Measurements from ENCODE around the gene GBGT1. TPM values are rescaled to one million over a fixed set of nuclear protein-coding genes. Genes with fewer than 3 reads are reported as not detected.

Gene GBGT1
- total RNA-seq, 1 experiment from 2014 or later: 16.5 TPM

DNA sequence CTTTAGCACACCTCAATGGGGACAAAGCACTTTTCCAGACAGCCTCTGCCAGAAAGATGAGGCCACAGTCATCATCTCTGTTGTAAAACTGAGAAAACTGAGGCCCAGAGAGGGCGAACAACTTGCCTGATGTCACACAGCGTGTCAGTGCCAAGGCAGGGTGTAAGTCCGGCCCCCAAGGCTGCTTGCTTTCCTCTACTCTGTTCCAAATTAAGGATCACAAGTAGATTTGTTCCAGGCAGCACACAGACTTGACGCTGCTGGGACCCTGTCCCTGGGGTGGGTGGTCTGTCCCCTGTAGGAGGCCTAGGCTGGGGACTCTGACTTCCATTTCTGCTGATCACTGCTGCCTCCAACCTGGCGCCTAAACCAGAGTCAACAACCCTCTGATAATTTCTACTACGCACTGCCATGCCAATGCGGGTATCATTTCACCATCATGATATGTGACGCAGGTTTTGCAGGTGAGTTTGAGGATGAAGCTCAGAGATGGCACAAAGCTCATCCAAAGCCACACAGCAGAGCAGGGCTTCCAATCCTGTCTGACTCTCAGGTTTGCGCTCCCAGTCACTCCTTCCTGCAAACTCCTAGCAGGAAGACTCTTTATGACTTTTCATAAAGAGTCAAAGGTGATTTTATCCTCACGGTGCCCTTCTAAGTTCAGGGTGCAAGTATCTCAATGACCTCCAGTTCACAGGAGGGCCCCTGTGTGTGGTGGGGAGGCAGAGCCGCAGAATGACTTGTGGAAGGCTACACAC is 29.1 kb downstream of the GBGT1 start:
- CTCF ChIA-PET: interaction anchor here (0.9 to 2.5 kb wide), 9 partner anchors 9 to 207 kb away, joined by 3 to 57 read pairs (median 6); partner anchors contain the start of gene GTF3C5
- no peak overlapping the region for H3K27ac Mint-ChIP-seq
- no peak for ATAC-seq
- H3K36me3 Mint-ChIP-seq: no peaks in the 10 kb centered on the region
- POLR2A ChIA-PET: no interaction called here
- peaks cover 7% of the 10 kb centered on the region; the same call in 1 of the 2 replicates for H3K4me1 Mint-ChIP-seq
- no peaks in the 10 kb centered on the region for H3K9me3 Mint-ChIP-seq
- TF ChIP-seq ZNF121 (CRISPR knock-in tag; IDR thresholded peaks at IDR 0.05): no peak
- TF ChIP-seq, protein P1, sequence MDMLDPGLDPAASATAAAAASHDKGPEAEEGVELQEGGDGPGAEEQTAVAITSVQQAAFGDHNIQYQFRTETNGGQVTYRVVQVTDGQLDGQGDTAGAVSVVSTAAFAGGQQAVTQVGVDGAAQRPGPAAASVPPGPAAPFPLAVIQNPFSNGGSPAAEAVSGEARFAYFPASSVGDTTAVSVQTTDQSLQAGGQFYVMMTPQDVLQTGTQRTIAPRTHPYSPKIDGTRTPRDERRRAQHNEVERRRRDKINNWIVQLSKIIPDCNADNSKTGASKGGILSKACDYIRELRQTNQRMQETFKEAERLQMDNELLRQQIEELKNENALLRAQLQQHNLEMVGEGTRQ (CRISPR knock-in tag; IDR thresholded peaks at IDR 0.05): no peak
- TF ChIP-seq OVOL2 (CRISPR knock-in tag; IDR thresholded peaks at IDR 0.05; ENCODE audit: borderline replicate concordance): no peak
- TF ChIP-seq ELF4 (CRISPR knock-in tag; IDR thresholded peaks at IDR 0.05; ENCODE audit: low read depth): no peak
- TF ChIP-seq ZBTB21 (CRISPR knock-in tag; IDR thresholded peaks at IDR 0.05; ENCODE audit: borderline replicate concordance): no peak
- TF ChIP-seq MXD4 (CRISPR knock-in tag; IDR thresholded peaks at IDR 0.05; ENCODE audit: borderline replicate concordance): no peak
- TF ChIP-seq NR1H2 (CRISPR knock-in tag; IDR thresholded peaks at IDR 0.05): no peak
- TF ChIP-seq, protein P2, sequence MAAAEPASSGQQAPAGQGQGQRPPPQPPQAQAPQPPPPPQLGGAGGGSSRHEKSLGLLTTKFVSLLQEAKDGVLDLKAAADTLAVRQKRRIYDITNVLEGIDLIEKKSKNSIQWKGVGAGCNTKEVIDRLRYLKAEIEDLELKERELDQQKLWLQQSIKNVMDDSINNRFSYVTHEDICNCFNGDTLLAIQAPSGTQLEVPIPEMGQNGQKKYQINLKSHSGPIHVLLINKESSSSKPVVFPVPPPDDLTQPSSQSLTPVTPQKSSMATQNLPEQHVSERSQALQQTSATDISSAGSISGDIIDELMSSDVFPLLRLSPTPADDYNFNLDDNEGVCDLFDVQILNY (CRISPR knock-in tag; IDR thresholded peaks at IDR 0.05): no peak
- no peak for DNase-seq (ENCODE audit: low spot score)
- H3K27me3 Mint-ChIP-seq (ENCODE audit: low read depth): no peaks in the 10 kb centered on the region; the same call in 1 of the 2 replicates
- no peak overlapping the region for H3K4me3 Mint-ChIP-seq

DNA sequence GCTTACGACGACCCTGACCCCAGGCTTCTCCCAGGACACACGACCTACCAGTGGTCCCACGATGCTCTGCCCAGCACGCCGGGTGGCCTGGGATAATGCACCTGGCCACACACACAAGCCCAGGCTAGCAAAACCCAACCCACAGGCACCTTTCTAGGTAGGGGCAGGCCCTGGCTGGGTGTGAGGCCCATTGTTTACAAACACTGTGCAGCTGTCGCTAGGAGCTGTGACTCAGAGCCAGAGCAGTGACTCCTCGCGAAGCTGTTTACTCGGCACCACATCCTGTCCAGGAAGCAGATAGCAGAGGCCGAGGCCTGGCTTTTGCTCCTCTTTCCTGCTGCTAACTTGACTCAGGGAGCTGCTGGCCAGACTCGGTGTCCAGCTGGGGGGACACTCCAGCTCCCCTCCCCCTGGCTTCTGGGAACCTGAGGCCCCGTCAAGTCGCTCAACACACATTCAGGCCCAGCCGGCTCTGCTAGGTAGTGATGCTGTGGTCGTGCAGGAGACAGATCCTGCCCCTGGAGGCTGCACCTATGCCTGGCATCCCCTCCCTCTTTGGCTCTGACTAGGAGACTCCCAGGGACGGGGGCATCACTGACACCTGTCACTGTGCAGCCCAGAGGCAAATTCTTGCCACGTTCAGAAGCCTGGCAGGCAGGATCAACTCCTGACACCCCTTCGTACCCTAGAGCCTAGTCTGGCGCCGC is 29.9 kb downstream of the GBGT1 start:
- Mint-ChIP-seq H3K27ac (peak overlapping the region; percentile 78), H3K36me3 (no peaks in the 10 kb centered on the region), H3K4me3 (no peak overlapping the region), H3K9me3 (no peaks in the 10 kb centered on the region), H3K4me1 (peaks cover 7% of the 10 kb centered on the region; the same call in 1 of the 2 replicates), H3K27me3 (ENCODE audit: low read depth) (no peaks in the 10 kb centered on the region; the same call in 1 of the 2 replicates)
- ATAC-seq (peak; percentile 54), DNase-seq (ENCODE audit: low spot score) (peak; percentile 37)
- POLR2A ChIA-PET: interaction anchor here (1.1 kb wide), 1 partner anchor 14 kb away, joined by 3 read pairs; no protein-coding TSS in a partner anchor
- CTCF ChIA-PET: interaction anchor here (0.6 to 2.5 kb wide), 12 partner anchors 10 to 208 kb away, joined by 3 to 57 read pairs (median 4); partner anchors contain the start of gene GTF3C5
- peak; percentile 33; the same call in 1 of the 2 replicates for TF ChIP-seq GABPB1 (CRISPR knock-in tag; IDR thresholded peaks at IDR 0.05)
- no peak for TF ChIP-seq ARID4B (CRISPR knock-in tag; IDR thresholded peaks at IDR 0.05; ENCODE audit: borderline replicate concordance)

- ChIA-PET CTCF (interaction anchor here (1.5 to 2.5 kb wide), 2 partner anchors 12 to 29 kb away, joined by 5 to 57 read pairs; no protein-coding TSS in a partner anchor), POLR2A (no interaction called here)
- no peaks in the 10 kb centered on the region; the same call in 1 of the 2 replicates for H3K27me3 Mint-ChIP-seq (ENCODE audit: low read depth)
- H3K27ac Mint-ChIP-seq: no peak overlapping the region
- ATAC-seq: no peak
- H3K36me3 Mint-ChIP-seq: no peaks in the 10 kb centered on the region
- no peak for DNase-seq (ENCODE audit: low spot score)
- H3K4me1 Mint-ChIP-seq: peaks cover 7% of the 10 kb centered on the region; the same call in 1 of the 2 replicates
- H3K9me3 Mint-ChIP-seq: no peaks in the 10 kb centered on the region
- TF ChIP-seq PRRX2 (CRISPR knock-in tag; IDR thresholded peaks at IDR 0.05) (no peak), OVOL2 (CRISPR knock-in tag; IDR thresholded peaks at IDR 0.05; ENCODE audit: borderline replicate concordance) (no peak), FOXK1 (CRISPR knock-in tag; IDR thresholded peaks at IDR 0.05) (no peak), CBFB (CRISPR knock-in tag; IDR thresholded peaks at IDR 0.05; ENCODE audit: low read depth) (no peak), ZNF263 (CRISPR knock-in tag; IDR thresholded peaks at IDR 0.05; ENCODE audit: low read depth) (no peak), TP53 (CRISPR knock-in tag; IDR thresholded peaks at IDR 0.05) (no peak)
- TF ChIP-seq, protein P3, sequence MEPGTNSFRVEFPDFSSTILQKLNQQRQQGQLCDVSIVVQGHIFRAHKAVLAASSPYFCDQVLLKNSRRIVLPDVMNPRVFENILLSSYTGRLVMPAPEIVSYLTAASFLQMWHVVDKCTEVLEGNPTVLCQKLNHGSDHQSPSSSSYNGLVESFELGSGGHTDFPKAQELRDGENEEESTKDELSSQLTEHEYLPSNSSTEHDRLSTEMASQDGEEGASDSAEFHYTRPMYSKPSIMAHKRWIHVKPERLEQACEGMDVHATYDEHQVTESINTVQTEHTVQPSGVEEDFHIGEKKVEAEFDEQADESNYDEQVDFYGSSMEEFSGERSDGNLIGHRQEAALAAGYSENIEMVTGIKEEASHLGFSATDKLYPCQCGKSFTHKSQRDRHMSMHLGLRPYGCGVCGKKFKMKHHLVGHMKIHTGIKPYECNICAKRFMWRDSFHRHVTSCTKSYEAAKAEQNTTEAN (CRISPR knock-in tag; IDR thresholded peaks at IDR 0.05): no peak
- TF ChIP-seq, protein P4, sequence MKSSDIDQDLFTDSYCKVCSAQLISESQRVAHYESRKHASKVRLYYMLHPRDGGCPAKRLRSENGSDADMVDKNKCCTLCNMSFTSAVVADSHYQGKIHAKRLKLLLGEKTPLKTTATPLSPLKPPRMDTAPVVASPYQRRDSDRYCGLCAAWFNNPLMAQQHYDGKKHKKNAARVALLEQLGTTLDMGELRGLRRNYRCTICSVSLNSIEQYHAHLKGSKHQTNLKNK (CRISPR knock-in tag; IDR thresholded peaks at IDR 0.05): no peak
- H3K4me3 Mint-ChIP-seq: no peak overlapping the region
Measured at GRCh38 chr9:133132174-133132573, 31.5 kb downstream of the GBGT1 start.

Data from WTC11 (cell line).